ENCODE measurements around the gene STK11IP. TPM values are rescaled to one million over a fixed set of nuclear protein-coding genes. Genes with fewer than 3 reads are reported as not detected.
A peak's percentile ranks its signal among the peaks of the same experiment; 100 is the strongest.

STK11IP gene, protein sequence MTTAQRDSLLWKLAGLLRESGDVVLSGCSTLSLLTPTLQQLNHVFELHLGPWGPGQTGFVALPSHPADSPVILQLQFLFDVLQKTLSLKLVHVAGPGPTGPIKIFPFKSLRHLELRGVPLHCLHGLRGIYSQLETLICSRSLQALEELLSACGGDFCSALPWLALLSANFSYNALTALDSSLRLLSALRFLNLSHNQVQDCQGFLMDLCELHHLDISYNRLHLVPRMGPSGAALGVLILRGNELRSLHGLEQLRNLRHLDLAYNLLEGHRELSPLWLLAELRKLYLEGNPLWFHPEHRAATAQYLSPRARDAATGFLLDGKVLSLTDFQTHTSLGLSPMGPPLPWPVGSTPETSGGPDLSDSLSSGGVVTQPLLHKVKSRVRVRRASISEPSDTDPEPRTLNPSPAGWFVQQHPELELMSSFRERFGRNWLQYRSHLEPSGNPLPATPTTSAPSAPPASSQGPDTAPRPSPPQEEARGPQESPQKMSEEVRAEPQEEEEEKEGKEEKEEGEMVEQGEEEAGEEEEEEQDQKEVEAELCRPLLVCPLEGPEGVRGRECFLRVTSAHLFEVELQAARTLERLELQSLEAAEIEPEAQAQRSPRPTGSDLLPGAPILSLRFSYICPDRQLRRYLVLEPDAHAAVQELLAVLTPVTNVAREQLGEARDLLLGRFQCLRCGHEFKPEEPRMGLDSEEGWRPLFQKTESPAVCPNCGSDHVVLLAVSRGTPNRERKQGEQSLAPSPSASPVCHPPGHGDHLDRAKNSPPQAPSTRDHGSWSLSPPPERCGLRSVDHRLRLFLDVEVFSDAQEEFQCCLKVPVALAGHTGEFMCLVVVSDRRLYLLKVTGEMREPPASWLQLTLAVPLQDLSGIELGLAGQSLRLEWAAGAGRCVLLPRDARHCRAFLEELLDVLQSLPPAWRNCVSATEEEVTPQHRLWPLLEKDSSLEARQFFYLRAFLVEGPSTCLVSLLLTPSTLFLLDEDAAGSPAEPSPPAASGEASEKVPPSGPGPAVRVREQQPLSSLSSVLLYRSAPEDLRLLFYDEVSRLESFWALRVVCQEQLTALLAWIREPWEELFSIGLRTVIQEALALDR
- 10 to 100 TPM; 20.3 to 29.7 (median 26.2) TPM for polyA plus RNA-seq (ENCODE audit: insufficient read depth in 1 of 5, insufficient read length in 5 of 5, low replicate concordance in 1 of 5)
- long read RNA-seq, donor 1, partial matches to known transcripts: 0 of 1 reads
- long read RNA-seq, donor 1, other reads (novel, unspliced or antisense): 0 of 1 reads
- long read RNA-seq, donor 2, partial matches to known transcripts: 0 of 1 reads
- long read RNA-seq, donor 2, other reads (novel, unspliced or antisense): 0 of 1 reads
- long read RNA-seq, donor 3, partial matches to known transcripts: 5 of 8 reads
- long read RNA-seq, donor 3, other reads (novel, unspliced or antisense): 0 of 8 reads
- long read RNA-seq, donor 4, partial matches to known transcripts: 0 of 1 reads
- long read RNA-seq, donor 4, other reads (novel, unspliced or antisense): 0 of 1 reads
- long read RNA-seq, donor 5, partial matches to known transcripts: 0 of 3 reads
- long read RNA-seq, donor 5, other reads (novel, unspliced or antisense): 0 of 3 reads
- long read RNA-seq, donor 6, partial matches to known transcripts: 0 of 3 reads
- long read RNA-seq, donor 6, other reads (novel, unspliced or antisense): 0 of 3 reads
- long read RNA-seq, donor 7, partial matches to known transcripts: 0 of 3 reads
- long read RNA-seq, donor 7, other reads (novel, unspliced or antisense): 0 of 3 reads
- long read RNA-seq, donor 8: 0 reads

DNA sequence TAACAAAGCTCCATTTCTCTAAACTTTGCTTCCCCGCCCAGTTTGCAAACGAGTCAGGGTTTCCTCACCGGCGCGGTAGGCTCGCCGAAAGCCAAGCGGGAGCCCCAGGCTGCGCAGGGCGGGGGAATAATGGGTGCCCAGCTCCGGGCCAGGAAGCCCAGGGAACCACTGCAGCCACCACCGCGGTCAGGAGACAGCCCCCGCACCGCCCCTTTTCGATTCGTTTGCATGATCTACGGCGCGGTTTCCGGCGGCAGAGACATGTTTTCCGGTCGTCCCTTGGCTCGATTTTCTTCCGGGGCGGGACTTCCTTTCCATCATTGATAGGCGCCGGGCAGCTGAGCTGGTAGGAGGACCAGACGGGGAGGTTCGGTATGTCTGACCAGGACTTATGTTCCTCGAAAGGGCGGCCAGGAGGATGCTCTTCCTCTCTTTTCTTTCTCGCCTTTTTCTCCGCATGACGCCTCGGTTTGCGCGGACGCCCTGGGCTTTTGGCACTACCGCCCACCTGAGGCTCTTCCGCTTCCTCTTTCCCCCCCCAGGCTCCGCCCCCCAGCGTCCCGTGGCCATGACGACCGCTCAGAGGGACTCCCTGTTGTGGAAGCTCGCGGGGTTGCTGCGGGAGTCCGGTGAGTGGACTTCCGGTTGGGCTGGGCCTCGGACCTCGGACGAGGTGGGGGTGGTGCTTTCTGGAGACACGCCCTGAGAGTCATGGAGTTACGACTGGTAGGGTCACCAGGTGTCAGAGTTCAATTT lies at the start of gene STK11IP:
Gene STK11IP, plus strand, starts transcription at position 306 of the 756 bp plus-strand sequence. Its CDS starts 263 bp downstream, at position 569.
- peak; percentile 98 for DNase-seq

DNA sequence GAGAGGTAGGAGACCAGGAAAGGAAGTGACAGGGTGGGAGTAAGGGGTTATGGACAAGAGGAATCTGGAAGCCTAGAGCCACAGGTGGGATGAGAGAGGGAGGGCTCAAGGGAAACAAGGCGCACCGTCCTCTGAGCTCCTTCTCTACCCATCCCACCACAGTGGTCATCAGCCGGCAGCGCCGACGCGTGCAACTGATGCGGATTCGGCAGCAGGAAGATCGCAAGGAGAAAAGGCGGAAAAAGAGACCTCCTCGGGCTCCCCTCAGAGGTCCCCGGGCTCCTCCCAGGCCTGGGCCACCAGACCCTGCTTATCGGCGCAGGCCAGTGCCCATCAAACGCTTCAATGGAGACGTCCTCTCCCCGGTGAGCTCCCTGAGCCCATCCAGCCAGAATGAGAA lies 48.7 kb upstream of the STK11IP start:
- no peak for DNase-seq

DNA sequence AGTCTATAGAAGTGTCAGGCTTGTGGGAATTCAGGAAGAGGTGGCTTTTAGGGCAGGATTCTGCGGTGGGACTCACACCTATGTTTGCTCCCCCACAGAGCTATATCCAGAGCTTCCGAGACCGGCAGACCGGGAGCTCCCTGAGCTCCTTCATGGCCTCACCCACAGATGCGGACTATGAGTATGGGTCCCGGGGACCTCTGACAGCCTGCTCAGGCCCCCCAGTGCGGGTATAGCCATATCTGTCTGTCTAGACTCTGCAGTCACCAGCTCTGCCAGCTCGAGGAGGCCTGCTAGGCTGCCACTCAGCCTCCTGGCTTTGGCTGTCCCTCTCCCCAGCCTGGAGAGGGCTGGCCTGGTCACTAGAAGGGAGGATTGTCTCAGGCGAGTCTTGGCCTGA lies 48.0 kb upstream of the STK11IP start:
- DNase-seq: no peak

DNA sequence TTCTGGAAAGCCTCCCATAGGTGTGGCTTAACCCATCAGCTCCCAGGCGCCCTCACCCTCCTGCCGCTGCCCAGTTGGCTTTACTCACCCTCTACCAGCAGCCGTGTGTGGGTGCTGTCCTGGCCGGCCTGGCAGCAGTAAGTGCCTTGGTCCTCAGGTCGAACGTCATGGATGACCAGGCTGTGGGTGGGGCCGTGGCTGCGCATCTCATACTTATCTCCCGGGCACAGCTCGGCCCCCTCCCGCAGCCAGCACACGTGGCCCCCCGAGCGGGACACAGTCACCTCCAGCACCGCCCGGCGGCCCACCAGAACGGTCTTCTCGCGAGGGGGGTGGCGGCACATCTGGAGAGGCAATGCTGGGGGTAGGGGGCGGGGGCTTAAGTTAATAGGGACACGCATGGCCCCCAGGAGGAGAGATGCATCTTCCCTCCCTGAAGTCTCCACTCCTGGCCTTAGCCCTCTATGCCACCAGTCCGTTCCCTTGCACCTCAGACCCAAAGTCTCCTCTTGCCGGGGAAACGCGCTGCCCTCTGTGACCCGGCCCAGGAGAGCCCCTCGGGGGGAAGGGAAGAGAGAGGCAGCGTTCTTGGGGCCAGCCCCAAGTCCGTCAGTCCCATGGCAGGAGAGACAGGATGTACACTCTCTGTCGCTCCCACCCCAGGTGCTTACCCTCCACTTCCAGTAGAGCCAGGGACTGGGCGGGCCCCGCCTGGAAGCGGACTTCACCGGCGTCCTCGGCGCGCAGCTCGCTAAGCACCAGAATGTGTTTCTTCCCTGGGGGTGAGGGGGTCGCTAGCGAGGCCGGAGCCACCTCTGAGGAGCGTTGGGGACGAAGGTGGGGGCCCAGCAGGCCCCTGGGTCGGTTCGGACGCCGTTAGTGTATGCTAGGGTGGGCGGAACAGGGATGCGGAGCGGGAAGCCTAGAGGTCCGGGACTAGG lies 45.9 kb upstream of the STK11IP start:
- no peak for DNase-seq

DNA sequence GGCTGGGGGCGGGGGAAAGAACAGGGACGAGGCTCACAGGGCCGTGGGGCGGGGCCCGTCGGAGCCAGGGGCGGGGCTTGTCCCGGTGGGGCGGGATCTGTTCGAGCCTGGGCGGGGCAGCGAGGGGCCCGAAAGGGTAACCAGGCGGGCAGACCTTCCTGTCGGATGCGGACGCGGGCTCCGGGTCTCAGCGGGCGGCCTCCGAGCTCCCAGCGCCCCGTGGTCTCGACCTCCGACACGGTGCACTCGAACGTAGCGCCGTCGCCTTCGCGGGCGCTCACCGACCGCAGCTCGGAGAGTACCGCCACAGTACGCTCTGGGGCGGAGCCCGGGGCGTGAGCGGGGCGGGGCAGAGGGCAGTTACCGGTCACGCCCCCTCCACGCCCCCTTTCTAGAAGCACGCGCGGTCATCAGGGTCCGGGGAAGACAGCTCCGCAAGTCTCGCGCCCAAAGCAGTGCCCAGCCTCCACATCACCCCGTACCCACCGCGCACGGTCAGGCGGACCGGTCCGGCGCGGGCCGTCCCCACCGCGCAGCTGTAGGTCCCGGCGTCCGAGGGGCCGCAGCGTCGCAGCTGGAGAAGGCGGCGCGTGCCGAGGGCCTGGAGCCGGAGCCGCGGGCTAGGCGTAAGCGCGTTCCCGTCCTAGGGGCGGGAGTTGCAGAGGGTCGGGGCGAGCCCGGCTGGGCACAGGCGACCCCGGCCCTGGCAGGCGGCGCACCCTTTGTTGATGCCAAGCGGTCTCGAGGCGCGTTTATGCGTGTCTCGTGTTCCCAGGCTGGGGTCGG lies 45.1 kb upstream of the STK11IP start:
- DNase-seq: peak; percentile 89 to 90

DNA sequence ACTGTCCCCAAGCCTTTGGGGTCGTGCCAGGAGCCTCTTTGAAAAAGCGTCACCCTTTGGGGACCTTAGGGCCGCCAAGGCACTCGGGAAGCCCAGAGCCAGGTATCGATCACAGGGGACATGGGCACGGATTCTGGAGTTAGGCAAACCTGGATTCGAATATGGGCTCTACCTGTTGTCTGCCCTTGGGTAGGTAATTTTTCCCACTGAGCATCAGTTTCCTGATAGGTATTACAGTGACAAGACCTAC lies 44.6 kb upstream of the STK11IP start:
- DNase-seq: no peak

DNA sequence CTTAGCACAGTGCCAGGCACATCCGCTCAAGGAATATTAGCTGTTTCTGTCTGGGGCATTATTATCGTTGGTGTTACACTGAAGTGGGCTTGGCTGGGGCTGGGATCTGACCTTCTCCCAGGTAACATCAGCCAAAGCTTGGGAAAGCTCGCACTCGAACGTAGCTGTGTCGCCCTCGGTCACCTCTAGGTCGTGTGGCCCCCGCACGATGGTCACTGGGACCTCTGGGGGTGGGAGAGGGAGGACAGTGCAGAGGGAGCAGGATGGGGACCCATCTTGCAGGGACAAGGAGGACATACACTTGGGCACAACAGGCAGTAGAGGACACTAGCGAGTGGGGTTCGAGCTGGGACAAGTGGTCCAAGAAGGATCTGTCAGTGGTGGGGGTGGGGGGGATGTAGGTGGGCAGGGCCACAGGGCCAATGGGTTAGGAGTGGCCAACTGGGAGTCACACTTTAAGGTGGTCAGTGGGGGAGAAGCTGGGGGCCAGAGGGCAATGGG lies 44.1 kb upstream of the STK11IP start:
- DNase-seq: no peak

DNA sequence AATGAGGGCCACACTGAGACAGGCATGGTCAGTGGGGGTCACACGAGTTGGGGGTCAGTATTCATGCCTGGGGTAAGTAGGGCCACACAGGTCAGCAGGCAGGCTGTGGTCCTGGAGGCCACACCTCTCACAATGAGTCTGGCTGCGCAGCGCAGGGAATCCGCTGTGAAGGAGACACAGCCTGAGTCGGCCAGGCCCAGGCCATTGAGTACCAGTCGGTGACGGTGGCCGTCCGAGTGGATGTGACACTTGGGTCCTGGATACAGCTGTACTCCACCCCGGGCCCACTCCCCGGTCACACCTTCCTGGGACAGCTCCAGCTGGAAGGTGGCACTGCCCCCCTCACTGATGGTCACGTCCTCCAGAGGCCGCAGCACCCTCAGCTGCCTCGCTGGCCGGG lies 43.3 kb upstream of the STK11IP start:
- DNase-seq: no peak

DNA sequence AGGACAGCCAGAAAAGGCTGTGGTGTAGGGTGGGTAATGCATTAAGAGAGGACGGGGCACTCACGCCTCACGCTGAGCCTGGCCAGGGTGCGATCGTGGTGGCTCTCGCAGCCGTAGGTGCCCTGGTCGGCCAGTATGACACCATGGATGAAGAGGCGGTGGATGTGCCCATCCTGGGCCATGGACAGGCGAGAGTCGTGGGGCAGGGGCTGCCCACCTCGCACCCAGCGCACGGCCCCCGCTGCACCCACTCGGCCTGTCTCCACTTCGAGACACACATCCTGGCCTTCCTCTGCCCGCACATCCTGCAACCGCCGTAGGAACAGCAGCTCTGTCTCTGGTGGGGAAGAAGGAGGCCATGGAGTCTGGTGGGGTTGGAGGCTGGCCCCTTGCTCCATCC lies 41.7 kb upstream of the STK11IP start:
- no peak for DNase-seq

DNA sequence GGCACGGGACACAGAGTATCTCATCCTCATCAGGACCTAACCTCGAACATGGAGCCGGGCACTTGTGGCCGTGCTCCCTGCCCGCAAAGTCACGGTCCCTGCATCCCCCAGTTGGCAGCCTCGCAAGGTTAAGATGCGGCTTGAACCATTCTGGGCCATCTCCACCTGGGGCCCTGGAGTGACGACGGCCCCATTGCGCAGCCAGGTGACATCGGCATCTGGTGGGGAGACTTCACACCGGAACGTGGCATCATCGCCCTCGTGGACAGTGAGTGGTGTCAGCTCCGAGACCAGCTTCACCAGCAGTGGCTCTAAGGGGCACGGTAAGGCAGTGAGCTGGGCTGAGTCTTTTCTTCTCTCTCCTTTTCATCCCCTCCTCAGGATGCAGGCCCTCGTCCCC lies 41.2 kb upstream of the STK11IP start:
- DNase-seq: no peak

DNA sequence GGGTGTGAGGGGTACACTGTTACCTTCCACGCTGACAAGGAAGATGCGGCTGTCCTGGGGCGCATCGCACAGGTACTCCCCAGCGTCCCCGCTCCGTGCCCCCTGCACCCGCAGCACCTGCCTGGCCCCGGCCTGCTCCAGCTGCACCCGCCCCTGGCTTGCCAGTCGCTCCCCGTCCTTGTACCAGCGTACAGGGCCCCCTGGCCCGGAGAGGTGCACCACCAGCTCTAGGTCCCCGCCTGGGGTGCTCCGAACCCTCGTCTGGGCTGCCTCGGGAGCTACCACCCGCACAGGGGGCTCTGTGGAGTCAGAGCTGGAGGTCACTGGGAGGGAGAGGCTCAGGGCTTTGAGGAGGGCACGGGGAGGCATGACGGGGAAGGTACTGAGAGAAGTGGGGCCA lies 40.3 kb upstream of the STK11IP start:
- DNase-seq: no peak

DNA sequence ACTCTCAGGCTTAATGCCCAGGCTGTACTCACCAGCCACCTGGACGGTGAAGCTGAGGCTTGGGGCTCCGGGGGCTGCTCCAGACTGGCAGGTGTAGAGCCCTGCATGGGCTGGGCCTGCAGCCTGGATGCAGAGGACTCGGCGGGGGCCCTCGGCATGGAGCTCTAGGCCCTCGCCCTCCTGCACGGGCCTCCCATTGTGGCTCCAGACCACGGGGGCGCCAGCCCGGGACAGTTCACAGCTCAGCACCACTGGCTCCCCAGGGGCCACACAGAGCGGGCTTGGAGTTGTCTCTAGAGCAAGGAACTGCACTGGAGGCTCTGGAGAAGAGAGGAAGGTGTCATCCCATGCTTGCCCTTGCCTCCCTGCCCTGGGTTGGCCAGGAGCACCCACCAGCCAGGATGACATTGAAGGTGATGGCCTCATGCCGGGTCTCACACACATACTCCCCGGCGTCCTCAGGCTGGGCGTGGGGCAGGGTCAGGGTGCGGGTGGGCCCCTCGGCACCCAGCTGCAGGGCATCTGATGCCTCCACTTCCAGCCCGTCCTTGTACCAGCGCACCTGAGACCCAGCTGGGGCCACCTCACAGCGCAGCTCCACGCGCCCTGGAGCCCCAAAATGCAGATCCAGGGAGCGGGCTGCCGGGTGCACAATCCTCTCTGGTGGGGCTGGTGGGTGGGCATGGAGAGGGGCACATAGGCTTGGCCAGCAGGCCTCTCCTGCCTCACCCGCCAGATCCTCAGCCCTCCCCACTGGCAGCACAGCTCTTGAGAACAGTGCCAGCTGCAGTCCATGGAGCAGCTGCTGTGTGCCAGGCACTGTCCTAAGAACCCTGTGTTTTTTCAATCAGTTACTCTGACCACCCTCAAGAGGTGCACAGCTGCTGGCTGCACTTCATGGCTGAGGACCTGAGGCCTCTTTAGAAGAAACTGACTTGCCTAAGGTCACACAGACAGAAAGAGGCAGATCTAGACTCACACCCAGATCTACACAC lies 39.6 kb upstream of the STK11IP start:
- DNase-seq: no peak

DNA sequence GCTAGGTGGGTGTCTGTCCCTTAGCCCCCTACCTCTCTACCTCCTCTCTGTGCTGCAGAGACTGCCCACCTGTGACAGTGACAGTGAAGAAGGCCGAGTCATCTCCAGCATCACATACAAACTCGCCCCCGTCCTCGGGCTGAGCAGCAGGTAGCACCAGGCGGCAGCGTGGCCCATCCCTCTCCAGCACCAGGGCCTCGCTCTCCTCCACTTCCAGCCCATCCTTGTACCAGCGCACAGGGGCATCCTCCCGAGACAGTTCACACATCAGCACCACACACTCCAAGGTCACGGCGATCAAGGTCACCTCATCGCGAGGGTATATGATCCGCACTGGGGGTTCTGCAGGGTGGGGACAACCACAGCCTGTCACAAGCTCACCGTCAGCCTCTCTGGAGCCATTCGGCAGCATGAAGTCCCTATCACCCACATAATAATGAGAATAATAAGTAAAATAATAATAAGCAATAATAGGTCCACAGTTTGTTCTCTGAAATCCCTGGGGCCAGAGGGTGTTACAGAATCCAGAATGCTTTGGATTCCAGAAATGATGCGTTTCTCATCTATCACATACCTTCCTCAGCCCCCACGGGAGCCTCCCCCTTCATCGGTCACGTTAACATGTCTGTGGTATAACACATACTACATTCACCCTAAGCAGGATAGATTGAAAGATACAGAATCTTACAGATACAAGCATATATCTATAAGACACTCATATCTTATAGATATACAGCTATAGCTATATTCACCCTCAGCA lies 38.3 kb upstream of the STK11IP start:
- DNase-seq: no peak

DNA sequence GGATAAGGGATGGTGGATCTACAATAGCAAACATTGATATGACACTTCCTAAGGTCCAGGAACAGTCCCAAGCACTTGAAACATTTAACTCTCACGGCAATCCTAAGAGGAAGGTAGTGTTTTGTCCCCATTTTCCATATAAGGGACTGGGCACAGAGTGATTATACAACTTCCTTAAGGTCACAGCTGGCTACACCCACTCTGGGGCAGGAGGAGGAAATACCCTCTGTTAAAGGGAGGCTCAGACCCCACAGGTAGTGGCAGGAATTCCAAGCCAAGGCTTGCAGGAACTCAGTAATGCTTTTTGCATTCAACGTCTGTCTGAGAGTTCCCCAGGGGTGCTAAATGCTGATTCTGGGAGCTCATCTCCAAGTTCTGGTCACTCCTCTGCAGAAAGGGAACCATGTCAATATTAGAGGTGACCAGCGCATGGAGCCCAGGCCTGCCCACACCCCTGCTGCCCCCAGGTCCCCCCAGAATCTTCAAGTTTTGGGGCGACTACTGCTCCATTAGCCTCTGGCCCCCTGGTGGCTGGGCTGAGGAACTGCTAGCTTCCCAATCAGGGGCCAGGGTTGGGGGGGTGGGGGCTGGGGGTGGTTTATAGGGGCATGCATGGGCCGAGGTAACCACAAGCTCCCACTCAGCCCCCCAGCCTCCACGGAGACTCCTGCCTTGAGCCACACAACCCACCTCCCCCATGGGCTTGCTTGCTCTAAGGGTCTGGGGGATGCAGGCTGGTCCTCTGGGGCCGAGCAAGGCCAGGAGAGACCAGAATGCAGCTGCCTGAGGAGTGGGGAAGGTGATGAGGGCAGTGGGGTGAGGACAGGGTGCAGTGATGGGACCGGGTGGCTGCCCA lies 37.4 kb upstream of the STK11IP start:
- no peak for DNase-seq

DNA sequence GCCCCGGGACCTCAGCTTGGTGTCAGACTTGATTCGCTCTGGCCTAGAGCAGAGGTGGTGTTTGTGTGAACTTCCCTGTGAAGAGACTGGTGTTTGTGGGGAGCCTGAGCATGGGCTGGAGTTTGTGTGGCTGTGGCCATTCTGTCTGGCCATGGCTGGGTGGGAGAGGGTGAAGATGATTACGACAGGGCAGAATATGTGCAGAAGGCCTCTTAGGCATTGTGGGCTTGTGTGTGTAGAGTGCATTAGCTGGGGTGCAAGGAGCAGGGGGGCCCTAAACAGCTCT lies 36.8 kb upstream of the STK11IP start:
- no peak for DNase-seq
